Epidermal melanocyte (primary cell): ENCODE results near the gene RTN4R.
"Not testable (repeated sequence)": the region's sequence is repeated elsewhere in the genome, so short reads cannot be mapped to it uniquely, and the experiment has no call there.

Experiments used
- DNase-seq: peaks from one replicate; pipeline ENCODE4 v3.0.0; 2011; ENCODE audit warnings: low spot score; ENCODE audit not compliant: insufficient read length

Gene RTN4R

DNA sequence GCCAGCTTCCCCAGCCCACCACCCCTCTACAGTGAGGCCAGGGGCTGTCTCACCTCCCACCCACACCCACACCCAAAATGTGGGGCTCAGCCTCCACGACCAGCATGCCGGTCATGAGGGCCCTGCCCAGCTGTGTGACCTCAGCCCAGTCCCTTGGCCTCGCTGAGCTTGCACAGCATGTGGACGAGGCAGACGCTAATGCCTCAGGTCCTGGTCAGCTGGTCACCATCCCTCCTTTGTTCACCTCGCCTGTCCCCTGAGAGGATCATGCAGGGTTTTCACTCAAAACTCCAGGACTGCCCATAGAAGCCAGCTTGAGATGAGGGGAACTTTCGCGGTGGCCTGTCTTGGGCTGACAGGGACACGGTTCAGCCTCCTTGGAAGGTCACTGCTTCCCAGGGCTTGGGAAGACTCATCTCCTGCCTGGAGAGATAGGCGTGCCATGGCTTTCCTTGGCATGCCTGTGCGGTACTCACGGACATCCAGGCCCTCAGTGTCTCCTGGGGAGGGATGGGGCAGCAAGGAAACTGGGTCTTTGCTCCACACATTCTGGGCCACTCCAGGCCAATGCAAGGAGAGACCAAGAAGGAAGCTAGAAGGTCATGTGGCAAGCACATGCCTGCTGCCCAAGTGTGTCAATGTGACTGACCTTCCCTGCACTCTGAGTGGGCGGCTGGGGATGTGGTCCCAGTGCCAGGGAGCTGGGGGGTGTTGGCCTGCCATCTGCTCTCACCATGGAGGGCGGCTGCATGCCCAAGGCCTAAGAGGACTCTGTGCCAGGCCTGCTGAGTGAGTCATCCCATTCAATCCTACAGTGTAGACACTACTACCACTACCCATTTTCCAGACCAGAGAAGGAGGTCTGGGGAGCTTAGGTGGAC lies 3.2 kb upstream of the RTN4R start:
- DNase-seq = no peak

DNA sequence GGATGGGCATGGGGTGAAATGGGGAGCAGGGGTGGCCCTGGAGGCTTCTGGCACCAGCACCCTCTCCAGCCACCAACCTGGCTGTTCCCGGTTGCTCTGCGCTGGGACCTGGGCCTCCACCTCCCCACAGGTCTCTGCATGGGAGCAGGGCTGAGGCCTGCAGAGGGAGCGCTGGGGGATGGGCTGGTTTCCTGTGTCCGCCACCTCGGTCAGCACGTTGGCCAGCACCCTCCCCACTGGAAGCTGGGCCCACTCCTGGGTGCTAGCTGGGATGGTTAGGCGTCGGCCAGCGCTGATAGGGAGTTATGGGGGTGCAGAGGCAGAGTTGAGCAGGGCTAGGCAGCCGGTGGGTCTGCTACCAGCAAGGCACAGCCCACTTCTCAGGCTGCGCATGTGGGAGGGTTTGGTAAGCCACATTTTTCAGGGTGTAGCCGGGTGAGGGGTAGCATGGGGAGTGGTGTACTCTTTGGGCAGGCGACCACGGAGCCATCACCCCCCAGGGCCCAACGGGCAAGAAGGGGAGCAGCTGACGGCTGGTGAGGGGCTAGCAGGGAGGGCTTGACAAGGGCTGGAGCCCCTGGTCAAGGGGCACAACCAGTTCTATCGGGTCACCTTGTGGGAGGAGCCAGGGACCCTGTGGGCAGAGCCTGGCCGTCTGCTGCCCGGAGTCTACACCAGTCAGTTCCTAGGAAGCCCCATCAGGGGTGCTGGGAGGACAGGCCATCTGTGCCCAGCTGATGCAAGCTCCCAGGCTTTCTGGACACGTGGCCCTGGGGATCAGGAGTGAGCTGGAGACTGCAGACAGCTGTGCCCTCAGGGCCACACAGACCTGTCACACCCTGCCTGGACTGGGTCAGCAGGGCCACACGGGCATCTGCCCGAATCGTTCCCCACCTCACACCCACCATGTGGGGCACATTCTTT lies 2.3 kb upstream of the RTN4R start:
- DNase-seq = not testable (repeated sequence)

DNA sequence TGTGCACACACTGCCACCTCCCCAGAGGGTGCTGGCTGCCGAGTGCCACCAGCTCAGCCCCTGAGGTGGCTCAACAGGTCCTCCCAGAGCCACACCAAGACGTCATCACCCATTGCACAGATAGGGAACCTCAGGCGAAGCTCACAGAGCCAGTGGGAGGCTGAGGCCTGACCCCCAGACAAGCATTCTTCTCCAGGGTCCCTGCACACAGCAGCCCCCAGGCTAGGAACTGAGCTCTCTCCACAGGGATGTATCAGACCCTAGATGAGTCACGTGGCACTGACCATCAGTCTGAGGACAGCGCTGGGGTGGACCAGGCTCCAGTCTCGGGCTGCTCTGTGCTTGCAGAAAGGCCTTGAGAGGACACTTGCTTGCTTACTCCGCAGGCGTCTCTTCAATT lies 1.6 kb upstream of the RTN4R start:
- DNase-seq = not testable (repeated sequence)

DNA sequence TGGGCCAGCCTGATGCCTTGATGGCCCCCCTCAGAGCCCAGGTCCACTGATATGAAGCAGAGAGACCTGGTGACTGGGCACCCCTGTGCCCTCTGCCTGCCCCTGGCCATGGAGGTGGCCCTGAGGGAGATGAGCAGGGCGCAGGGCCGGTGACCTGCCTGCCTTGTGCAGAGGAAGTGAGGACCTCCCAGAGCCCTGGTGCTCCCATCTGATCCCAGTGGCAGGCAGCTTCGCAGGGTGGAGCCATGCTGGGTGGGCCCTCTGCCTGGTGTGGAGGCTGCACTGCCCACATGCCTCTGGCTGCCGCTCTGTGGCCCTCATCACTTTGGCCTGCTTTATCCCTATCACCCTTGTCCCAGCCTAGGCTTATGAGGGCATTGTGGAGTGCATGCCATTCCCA lies 1.1 kb upstream of the RTN4R start:
- not testable (repeated sequence) for DNase-seq

DNA sequence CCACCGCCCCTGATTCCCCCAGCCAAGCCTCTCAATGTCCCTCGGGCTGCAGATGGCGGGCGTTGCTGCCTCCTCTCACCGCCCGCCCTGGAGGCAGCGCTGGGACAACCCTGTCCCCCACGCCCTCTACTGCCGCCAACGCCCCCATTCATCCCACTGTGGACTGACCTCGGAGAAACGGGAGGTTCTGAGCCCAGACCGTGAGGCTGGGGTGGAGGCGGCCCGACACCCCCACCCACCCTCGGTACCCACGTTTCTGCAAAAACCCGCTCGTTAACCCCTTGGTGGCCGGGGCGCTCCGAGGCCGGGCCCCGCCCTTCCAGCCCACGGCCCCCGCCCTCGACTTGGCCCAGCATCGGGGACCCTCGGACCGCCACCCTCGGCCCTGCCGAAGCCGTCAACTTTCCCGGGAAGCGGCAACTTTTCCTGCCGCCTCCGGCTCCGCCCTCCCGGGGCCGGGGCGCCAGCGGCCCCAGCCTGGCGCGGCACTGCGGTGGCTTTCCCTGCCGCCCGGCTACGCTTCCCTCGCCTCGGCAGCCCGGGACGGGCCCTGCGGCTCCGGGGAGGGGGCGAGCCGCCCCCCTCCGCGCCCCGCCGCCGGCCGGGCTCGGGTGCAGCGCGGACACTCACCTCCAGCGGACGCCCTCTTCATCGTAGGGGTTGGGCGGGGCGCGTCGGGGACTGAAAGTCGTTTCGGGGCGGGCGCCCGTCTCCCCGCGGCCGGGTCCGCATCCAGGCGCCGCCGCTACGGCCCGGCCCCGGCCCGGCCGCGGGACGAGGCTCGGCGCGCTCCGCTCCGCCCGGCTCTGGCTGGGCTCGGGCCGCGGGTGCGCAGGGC lies 458 bp downstream of the RTN4R start:
- DNase-seq = no peak

DNA sequence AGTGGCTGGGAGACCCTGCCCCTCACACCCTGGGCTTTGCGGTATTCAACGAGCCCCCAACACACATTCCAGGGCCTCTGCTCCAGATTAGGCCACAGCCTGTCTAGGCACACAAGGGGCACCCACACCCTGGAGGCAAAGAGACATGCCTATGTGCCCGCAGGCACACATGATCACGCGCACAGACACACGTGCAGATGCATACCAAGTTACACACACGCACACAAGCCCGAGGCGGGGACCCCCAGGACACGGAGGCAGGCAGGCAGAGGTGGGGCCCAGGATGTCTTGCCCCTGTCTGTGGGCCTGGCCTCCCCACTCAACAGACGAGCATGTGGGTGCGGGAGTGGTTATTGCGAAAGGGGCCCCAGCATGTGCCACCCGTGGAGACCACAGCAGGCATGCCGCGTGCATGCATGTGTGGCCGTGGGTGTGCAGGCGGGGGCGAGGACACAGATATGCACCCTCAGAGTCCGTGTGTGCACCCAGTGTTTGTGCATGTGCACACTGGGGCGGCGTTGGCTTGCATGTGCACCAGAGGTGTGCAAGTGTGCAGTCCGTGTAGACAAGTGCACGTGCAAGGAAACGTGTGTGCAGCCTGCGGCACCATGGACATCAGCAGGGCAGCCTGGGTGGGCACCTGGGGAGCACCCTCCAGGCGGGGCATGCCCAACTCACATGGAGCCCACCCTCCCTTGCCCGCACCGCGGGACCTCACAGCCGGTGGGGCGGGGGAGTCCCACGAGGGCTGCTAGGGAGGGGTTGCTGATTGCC lies 1.3 kb downstream of the RTN4R start:
- DNase-seq = not testable (repeated sequence)

DNA sequence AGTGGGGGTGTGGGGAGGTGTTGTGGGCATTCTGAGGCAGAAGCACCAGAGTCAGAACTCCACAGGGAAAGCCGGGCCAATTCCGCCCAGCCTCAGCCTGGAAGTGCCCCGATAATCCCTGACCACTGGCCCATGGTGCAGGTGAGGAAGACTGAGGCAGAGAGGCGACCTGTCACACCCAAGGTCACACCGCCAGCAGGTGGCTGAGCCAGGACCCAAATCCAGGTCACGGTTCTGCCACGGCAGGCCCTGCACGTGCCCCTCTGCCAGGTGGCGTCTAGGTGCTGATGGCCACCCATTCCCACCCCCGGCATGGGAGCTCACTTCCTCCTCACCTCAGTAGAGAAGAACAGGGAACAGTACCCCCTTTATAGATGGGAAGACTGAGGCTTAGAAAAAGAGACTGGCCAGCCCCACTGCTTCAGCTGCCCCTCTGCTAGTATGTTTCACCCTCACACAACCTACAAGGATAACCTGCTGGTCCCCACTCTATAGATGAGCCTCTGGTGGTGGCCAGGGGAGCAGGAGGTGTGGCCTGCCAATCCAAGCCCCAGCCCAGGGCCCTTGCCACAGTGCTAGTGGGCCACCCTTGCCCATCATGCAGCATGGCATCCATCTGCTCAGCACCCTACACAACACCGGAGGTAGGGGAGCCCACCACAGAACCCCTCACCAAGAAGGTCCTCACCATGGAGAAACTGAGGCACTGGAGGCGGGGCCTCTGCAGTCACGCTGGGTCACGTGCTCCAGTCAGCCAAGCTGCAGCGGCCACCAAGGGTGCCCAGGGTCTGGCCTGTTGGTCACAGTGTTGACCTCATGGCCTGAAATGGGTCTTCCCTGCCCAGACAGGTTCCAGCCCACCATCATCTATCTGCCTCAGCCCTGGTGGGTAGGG lies 2.1 kb downstream of the RTN4R start:
- not testable (repeated sequence) for DNase-seq

DNA sequence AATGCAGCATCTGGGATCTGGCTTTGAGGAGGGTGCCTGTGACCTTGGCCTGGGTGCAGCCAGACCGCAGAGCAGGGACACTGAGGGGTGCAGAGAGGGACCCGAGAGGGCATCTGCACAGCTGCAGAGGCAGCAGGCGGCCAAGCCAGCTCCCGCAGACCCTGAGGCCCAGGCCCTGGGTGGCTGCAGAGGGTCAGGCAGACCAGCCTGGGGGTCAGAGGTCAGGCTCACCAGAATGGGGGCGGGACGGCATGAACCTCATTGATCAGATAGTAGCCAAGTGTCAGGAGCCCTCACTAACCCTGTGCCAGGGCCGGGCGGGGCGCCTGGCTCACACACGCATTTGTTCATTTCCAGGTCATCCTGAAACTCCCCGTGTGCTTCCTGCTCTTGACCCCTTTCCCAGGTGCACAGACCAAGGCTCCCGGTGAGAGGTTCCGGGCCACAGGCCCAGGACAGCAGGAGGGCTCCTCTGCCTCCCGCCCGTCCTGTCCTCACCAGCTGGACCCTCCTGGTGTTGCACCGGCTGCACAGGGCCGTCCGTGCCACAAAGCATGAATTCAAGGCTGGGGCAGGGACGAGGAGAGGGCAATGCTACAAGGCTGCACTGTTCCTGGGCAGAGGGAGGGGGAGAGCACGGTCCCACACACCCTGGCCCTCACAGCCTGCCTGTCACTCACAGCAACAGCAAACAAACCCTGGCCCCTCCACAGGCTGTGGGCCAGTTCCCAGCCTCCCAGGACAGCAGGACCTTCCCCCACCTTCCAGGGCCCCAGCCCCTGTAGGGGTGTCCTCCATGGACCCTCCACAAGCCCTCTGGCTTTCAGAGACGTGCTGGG lies 3.3 kb downstream of the RTN4R start:
- DNase-seq = no peak

DNA sequence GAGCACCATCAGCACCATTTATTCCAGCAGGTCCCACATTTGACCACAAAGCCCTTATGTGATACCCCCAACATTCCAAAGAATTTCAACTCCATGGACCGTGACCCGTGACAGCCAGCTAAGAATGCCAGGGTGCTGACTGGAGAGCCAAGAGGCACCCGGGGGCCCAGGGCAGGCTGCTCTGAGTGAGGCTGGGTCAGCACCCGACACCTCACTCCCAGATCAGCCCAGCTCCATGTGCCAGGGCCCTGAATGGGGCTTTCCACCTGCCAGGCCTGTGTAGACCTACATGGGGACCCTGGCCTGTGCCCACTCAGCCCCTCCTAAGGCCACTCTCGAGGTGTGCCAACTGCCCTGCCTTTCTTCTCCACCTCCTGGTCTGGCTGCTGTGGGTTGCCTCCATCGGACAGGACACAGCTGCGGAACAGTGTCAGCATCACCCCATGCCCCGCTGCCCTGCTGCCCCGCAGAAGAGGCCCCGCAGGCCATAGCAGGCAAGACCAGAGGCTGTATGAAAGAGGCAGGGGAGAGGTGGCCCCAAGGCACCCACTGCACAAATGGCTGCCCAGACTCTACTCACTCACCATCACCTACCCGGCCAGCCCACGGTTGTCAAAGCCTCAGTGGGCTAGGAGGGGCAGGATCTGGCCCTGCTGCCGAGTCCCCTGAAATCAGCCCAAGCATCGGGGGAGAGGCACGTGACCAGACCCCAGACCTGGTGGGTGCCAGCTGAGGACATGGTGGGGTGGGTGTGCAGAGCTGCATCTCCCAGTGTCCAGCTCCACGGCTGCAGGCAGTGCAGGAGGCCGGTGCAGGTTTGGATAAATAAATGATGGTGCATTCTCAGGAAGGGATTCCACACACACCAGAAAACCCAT lies 4.5 kb downstream of the RTN4R start:
- not testable (repeated sequence) for DNase-seq

DNA sequence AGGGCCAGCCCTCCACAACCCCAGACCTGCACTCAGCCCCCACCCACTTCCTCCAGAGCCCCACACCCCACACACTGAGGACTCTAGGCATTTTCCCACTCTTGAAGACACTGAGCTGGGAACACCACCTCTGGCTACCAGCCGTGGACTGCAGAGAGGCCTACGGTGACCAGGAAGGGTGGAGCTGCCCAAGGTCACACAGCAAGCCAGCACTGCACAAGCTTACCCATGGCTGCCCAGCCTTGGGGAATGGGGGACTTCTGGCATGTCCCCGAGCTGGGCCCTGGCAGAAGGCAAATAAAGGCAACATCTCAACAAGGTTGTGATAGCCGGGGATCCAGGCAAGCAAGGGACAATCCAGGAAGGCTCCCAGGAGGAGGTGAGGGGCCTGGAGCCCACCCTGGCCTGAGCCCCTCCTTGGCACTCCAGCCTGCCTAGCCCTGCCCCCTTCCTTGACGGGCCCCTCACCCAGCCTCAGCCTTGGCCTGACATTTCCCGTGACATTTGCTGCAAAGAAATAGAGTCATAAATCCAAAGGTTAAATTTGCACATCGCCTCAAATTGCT lies 5.5 kb downstream of the RTN4R start:
- no peak for DNase-seq

DNA sequence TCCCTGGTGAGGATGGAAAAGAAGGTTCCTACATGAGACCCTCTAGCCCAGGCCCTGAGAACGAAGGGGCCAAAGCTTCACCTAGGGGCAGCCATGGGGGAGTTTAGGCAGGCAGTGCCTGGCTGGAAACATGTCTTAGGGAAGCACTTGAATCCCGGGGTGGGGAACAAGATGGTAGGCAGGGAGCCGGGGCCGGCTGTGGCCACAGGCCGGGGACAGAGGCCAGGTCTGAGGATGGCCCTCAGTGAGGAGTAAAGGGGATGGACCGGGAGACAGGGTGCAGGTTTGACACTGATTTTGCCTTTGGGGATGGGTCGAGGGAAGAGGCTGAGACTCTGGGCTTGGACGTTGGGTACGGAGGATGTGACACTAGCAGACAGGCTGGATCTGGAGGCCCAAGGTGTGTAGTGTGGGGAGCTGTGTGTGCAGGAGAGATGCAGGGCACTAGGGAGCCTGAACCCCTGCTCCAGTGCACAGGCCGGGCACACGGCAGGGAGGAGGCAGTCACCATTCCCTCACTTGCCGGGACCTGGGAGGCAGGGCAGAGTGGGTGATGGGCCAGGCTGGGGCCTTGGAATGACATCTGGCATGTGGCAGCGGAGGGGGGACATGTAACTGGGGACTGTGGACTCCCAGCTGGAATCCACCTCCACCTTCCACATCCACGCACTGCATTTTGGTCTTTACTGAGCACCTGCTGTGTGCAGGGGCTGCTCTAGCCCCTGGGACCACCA lies 6.1 kb downstream of the RTN4R start:
- DNase-seq = no peak

DNA sequence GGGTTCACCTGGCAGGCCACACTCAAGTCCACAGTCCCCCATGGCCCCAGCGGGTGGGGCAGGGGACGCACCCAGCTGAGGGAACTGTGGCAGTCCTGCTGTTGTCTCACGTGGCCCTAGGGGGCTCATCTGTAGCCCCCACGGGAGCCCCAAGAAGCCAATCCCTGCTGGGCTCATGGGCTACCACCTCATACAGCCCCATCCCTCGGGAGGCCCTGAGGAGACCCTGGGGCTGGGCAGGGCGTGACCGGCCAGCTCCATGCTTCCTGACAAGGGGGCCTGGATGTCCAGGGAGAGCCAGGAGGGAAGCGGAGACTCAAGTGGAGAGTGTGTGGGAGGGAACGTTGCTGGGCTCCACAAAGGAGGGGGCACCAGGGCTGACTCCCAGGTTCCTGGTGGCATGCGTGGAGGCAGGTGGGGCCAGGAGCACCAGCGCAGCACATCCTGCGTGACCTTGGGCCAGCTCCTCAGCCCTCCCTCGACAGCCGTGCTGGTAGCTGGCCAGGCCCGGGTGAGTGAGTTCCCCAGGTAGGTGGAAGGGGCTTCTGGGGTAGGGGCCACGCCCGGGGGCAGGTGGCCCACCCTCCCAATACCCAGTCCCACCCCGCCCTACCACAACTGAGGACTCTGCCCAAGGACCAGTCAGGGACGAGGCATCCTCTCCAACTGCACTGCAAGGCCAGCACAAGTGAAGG lies 7.9 kb downstream of the RTN4R start:
- no peak for DNase-seq

DNA sequence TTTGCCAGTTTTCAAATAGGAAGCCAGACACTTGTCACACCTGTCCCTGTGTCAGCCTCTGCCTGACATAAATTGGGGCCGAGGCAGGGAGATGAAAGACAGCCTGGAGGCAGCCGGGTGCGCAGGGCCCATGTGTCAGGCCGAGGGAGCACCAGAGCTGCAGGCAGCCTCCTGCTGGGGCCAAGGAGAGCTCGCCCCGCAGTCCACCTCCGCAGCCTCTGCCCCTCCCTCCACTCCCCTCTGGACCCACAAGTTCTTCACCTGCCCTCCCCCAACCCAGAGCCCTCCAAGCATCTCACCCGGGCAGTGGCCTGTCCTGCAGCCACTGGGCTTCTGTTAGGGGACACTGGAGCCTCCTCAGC lies 8.8 kb downstream of the RTN4R start:
- no peak for DNase-seq

DNA sequence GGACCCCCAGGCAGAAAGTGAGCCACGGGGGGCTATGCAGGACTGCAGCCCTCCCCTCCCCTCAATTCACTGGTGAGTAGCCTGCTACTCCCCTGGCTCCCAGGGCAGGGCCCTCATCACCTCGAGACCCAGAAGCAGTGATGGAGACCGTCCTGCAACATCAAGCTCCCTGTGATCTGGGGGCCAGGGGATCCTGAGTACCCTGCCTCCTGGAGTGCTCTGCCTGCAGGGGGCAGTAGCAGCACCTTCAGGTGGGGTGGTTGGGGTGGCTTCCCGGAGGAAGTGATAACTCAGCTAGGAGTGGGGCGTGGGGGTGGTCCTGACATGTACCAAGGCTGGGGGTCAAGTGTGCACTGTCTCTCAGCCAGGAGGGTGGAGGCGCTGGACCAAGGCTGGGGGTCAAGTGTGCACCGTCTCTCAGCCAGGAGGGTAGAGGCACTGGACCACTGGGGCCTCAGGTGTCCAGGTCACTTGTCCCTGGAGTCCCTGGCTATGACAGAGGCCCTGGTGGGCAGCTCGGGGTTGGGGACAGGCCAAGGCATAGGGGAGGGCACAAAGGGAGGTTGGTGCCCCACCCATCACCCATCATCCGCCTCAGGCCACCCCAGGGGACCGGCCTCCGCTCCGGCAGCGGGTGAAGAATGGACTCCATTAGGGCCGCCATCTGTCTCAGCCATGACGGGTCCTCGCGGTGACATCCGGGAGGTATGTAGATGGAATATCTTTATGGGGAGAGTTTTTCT lies 9.4 kb downstream of the RTN4R start:
- no peak for DNase-seq

DNA sequence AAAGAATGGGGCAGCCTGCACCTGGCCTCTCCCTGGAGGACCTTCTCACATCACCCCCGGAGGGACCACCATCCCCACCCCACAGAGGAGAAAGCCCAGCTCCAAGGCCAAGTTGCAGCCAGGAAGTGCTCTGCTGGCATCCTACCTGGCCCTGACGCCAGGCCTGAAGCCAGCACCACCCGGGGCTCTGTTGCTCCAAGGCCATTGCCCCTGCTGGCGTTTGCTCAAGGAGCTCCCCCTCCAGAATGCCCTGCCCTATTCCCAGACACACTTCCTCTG lies 10.2 kb downstream of the RTN4R start:
- no peak for DNase-seq
